ENCODE data around the gene EBF4.
"Not testable (repeated sequence)": the region's sequence is repeated elsewhere in the genome, so short reads cannot be mapped to it uniquely, and the experiment has no call there.

EBF4 gene

GRCh38 chr20:2695206-2695983, 2.8 kb downstream of the EBF4 start:
- H3K4me3 ChIP-seq (replicated peaks; ENCODE audit: low read depth, low read length) = no peak overlapping the region
- no peak for TF ChIP-seq CTCF (IDR thresholded peaks at IDR 0.05; ENCODE audit: low read length, missing control alignments)
- no peak for DNase-seq (ENCODE audit: low read depth)

- not testable (repeated sequence) for DNase-seq (ENCODE audit: low read depth); H3K4me3 ChIP-seq (replicated peaks; ENCODE audit: low read depth, low read length)
Observed at GRCh38 chr20:2695984-2696525, 3.5 kb downstream of the EBF4 start.

GRCh38 chr20:2696646-2697045, 4.1 kb downstream of the EBF4 start:
- DNase-seq (ENCODE audit: low read depth) = no peak
- no peak for TF ChIP-seq CTCF (IDR thresholded peaks at IDR 0.05; ENCODE audit: low read length, missing control alignments)

GRCh38 chr20:2697768-2698167, 5.2 kb downstream of the EBF4 start:
- H3K4me3 ChIP-seq (replicated peaks; ENCODE audit: low read depth, low read length) = no peak overlapping the region
- no peak for TF ChIP-seq CTCF (IDR thresholded peaks at IDR 0.05; ENCODE audit: low read length, missing control alignments)
- no peak for DNase-seq (ENCODE audit: low read depth)

More at GRCh38 chr20:2696646-2697045, 4.1 kb downstream of the EBF4 start:
- no peak overlapping the region for H3K4me3 ChIP-seq (replicated peaks; ENCODE audit: low read depth, low read length)

- H3K4me3 ChIP-seq (replicated peaks; ENCODE audit: low read depth, low read length) = no peak overlapping the region
- no peak for TF ChIP-seq CTCF (IDR thresholded peaks at IDR 0.05; ENCODE audit: low read length, missing control alignments)
- no peak for DNase-seq (ENCODE audit: low read depth)
Observed at GRCh38 chr20:2698186-2698817, 5.7 kb downstream of the EBF4 start.

GRCh38 chr20:2698912-2699311, 6.3 kb downstream of the EBF4 start:
- no peak for TF ChIP-seq CTCF (IDR thresholded peaks at IDR 0.05; ENCODE audit: low read length, missing control alignments)
- DNase-seq (ENCODE audit: low read depth) = no peak
- no peak overlapping the region for H3K4me3 ChIP-seq (replicated peaks; ENCODE audit: low read depth, low read length)

- H3K4me3 ChIP-seq (replicated peaks; ENCODE audit: low read depth, low read length) = no peak overlapping the region
- TF ChIP-seq CTCF (IDR thresholded peaks at IDR 0.05; ENCODE audit: low read length, missing control alignments) = no peak
- no peak for DNase-seq (ENCODE audit: low read depth)
Observed at GRCh38 chr20:2699775-2700413, 7.3 kb downstream of the EBF4 start.

All from fibroblast of pulmonary artery (primary cell).